ENCODE results near the gene TMEM125. TPM values are rescaled to one million over a fixed set of nuclear protein-coding genes. Genes with fewer than 3 reads are reported as not detected.
A peak's percentile ranks its signal among the peaks of the same experiment; 100 is the strongest.

TMEM125 gene
- total RNA-seq, 1 experiment from 2014 or later = 21.5 TPM

DNA sequence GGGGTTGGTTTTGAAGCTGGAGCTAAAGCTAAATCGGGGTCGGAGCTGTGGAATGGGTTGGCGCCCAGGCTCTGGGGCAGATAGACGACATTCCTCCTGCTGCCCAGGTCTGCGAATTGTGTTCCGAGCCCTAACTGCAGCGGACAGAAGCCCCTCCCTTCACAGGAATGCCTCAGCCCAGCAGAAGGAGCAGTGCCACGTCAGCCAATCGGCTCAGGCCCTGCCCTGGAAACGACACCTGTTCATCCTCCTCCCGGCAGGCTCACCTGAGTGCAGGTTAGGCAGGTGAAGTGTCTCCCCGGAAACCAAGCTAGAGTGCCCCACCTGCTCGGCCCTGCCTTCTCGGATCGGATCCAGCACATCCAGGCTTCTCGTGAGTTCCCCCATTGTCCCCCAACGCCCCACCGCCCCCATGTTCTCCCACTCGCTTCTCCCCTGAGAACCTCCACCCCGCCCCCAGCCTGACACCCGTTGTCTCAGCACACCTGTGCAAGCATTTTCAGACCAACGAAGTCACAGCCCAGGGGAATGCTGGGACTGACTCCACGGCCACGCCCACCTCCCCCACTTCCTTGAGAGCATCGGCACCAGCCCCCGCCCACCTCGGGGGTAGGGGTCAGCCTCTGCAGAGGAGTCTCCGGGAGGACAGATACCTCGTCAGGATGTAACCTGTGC, 775 bp downstream of the TMEM125 start:
- Mint-ChIP-seq H3K4me3 (peak overlapping the region; percentile 83), H3K27ac (peak overlapping the region; percentile 97), H3K9me3 (peaks cover 12% of the 10 kb centered on the region), H3K27me3 (ENCODE audit: low read depth) (peaks cover 14% of the 10 kb centered on the region), H3K4me1 (peaks cover 29% of the 10 kb centered on the region), H3K36me3 (peaks cover 19% of the 10 kb centered on the region)
- ChIA-PET CTCF (interaction anchor here (0.6 to 1.6 kb wide), 3 partner anchors 15 to 357 kb away, joined by 3 to 12 read pairs (median 10); partner anchors contain the start of genes C1orf210 and CDC20), POLR2A (interaction anchor here (0.5 to 1.3 kb wide), 9 partner anchors 14 to 1594 kb away, joined by 3 to 16 read pairs (median 5); partner anchors contain the start of genes C1orf210, CDC20, ELOVL1 and MED8)
- DNase-seq (ENCODE audit: low spot score) (peak; percentile 93), ATAC-seq (peak; percentile 95)
- TF ChIP-seq ESRRA (CRISPR knock-in tag; IDR thresholded peaks at IDR 0.05; ENCODE audit: borderline replicate concordance) (no peak), GRHL2 (CRISPR knock-in tag; IDR thresholded peaks at IDR 0.05; ENCODE audit: insufficient replicate concordance, severe bottlenecking) (no peak), ZNF317 (CRISPR knock-in tag; IDR thresholded peaks at IDR 0.05; ENCODE audit: borderline replicate concordance, low read depth) (no peak), ZBTB21 (CRISPR knock-in tag; IDR thresholded peaks at IDR 0.05; ENCODE audit: borderline replicate concordance) (peak; percentile 47; the same call in 1 of the 2 replicates), KAT7 (CRISPR knock-in tag; IDR thresholded peaks at IDR 0.05; ENCODE audit: borderline replicate concordance) (no peak), FOXJ3 (CRISPR knock-in tag; IDR thresholded peaks at IDR 0.05; ENCODE audit: borderline replicate concordance) (no peak), SP1 (CRISPR knock-in tag; conservative IDR thresholded peaks at IDR 0.05) (peak; percentile 63), NFE2L1 (CRISPR knock-in tag; IDR thresholded peaks at IDR 0.05) (no peak), TEAD4 (CRISPR knock-in tag; IDR thresholded peaks at IDR 0.05) (peak; percentile 41; the same call in 1 of the 2 replicates), ZNF263 (CRISPR knock-in tag; IDR thresholded peaks at IDR 0.05; ENCODE audit: low read depth) (no peak), NFYB (CRISPR knock-in tag; conservative IDR thresholded peaks at IDR 0.05; ENCODE audit: low read depth) (peak; percentile 63)
- TF ChIP-seq, protein P1, sequence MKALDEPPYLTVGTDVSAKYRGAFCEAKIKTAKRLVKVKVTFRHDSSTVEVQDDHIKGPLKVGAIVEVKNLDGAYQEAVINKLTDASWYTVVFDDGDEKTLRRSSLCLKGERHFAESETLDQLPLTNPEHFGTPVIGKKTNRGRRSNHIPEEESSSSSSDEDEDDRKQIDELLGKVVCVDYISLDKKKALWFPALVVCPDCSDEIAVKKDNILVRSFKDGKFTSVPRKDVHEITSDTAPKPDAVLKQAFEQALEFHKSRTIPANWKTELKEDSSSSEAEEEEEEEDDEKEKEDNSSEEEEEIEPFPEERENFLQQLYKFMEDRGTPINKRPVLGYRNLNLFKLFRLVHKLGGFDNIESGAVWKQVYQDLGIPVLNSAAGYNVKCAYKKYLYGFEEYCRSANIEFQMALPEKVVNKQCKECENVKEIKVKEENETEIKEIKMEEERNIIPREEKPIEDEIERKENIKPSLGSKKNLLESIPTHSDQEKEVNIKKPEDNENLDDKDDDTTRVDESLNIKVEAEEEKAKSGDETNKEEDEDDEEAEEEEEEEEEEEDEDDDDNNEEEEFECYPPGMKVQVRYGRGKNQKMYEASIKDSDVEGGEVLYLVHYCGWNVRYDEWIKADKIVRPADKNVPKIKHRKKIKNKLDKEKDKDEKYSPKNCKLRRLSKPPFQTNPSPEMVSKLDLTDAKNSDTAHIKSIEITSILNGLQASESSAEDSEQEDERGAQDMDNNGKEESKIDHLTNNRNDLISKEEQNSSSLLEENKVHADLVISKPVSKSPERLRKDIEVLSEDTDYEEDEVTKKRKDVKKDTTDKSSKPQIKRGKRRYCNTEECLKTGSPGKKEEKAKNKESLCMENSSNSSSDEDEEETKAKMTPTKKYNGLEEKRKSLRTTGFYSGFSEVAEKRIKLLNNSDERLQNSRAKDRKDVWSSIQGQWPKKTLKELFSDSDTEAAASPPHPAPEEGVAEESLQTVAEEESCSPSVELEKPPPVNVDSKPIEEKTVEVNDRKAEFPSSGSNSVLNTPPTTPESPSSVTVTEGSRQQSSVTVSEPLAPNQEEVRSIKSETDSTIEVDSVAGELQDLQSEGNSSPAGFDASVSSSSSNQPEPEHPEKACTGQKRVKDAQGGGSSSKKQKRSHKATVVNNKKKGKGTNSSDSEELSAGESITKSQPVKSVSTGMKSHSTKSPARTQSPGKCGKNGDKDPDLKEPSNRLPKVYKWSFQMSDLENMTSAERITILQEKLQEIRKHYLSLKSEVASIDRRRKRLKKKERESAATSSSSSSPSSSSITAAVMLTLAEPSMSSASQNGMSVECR (CRISPR knock-in tag; IDR thresholded peaks at IDR 0.05; ENCODE audit: borderline replicate concordance) = 0 out of 2 replicates have a peak, but pooled peaks have one; percentile 43
- TF ChIP-seq, protein P2, sequence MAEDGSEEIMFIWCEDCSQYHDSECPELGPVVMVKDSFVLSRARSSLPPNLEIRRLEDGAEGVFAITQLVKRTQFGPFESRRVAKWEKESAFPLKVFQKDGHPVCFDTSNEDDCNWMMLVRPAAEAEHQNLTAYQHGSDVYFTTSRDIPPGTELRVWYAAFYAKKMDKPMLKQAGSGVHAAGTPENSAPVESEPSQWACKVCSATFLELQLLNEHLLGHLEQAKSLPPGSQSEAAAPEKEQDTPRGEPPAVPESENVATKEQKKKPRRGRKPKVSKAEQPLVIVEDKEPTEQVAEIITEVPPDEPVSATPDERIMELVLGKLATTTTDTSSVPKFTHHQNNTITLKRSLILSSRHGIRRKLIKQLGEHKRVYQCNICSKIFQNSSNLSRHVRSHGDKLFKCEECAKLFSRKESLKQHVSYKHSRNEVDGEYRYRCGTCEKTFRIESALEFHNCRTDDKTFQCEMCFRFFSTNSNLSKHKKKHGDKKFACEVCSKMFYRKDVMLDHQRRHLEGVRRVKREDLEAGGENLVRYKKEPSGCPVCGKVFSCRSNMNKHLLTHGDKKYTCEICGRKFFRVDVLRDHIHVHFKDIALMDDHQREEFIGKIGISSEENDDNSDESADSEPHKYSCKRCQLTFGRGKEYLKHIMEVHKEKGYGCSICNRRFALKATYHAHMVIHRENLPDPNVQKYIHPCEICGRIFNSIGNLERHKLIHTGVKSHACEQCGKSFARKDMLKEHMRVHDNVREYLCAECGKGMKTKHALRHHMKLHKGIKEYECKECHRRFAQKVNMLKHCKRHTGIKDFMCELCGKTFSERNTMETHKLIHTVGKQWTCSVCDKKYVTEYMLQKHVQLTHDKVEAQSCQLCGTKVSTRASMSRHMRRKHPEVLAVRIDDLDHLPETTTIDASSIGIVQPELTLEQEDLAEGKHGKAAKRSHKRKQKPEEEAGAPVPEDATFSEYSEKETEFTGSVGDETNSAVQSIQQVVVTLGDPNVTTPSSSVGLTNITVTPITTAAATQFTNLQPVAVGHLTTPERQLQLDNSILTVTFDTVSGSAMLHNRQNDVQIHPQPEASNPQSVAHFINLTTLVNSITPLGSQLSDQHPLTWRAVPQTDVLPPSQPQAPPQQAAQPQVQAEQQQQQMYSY (CRISPR knock-in tag; IDR thresholded peaks at IDR 0.05) = peak; percentile 92
- TF ChIP-seq, protein P3, sequence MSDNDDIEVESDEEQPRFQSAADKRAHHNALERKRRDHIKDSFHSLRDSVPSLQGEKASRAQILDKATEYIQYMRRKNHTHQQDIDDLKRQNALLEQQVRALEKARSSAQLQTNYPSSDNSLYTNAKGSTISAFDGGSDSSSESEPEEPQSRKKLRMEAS (CRISPR knock-in tag; IDR thresholded peaks at IDR 0.05) = peak; percentile 74
- TF ChIP-seq, protein P4, sequence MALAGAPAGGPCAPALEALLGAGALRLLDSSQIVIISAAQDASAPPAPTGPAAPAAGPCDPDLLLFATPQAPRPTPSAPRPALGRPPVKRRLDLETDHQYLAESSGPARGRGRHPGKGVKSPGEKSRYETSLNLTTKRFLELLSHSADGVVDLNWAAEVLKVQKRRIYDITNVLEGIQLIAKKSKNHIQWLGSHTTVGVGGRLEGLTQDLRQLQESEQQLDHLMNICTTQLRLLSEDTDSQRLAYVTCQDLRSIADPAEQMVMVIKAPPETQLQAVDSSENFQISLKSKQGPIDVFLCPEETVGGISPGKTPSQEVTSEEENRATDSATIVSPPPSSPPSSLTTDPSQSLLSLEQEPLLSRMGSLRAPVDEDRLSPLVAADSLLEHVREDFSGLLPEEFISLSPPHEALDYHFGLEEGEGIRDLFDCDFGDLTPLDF (CRISPR knock-in tag; IDR thresholded peaks at IDR 0.05) = no peak
- TF ChIP-seq, protein P5, sequence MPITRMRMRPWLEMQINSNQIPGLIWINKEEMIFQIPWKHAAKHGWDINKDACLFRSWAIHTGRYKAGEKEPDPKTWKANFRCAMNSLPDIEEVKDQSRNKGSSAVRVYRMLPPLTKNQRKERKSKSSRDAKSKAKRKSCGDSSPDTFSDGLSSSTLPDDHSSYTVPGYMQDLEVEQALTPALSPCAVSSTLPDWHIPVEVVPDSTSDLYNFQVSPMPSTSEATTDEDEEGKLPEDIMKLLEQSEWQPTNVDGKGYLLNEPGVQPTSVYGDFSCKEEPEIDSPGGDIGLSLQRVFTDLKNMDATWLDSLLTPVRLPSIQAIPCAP (CRISPR knock-in tag; IDR thresholded peaks at IDR 0.05) = no peak
- TF ChIP-seq, protein P6, sequence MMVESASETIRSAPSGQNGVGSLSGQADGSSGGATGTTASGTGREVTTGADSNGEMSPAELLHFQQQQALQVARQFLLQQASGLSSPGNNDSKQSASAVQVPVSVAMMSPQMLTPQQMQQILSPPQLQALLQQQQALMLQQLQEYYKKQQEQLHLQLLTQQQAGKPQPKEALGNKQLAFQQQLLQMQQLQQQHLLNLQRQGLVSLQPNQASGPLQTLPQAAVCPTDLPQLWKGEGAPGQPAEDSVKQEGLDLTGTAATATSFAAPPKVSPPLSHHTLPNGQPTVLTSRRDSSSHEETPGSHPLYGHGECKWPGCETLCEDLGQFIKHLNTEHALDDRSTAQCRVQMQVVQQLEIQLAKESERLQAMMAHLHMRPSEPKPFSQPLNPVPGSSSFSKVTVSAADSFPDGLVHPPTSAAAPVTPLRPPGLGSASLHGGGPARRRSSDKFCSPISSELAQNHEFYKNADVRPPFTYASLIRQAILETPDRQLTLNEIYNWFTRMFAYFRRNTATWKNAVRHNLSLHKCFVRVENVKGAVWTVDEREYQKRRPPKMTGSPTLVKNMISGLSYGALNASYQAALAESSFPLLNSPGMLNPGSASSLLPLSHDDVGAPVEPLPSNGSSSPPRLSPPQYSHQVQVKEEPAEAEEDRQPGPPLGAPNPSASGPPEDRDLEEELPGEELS (CRISPR knock-in tag; IDR thresholded peaks at IDR 0.05) = 0 out of 2 replicates have a peak, but pooled peaks have one; percentile 21

Measured in WTC11 (cell line).